GM23248 (cell line): ENCODE results near the gene CCDC150. TPM values are rescaled to one million over a fixed set of nuclear protein-coding genes. Genes with fewer than 3 reads are reported as not detected.

ENCODE experiments used
- DNase-seq: peaks from one replicate; pipeline ENCODE4 v3.0.0-alpha.2; 2015
- H2AFZ ChIP-seq: fragments of 200-600 bp; sonication (generic); 2 replicates; pipeline ENCODE4 v1.6.1; 2016; ENCODE audit warnings: antibody characterized with exemption
- H3F3A ChIP-seq: fragments of 200-600 bp; sonication (generic); 2 replicates; pipeline ENCODE4 v1.6.1; 2016; ENCODE audit warnings: mild to moderate bottlenecking, antibody characterized with exemption, mixed run types; ENCODE audit not compliant: insufficient read depth
- H3K27ac ChIP-seq: fragments of 200-600 bp; sonication (generic); 2 replicates; pipeline ENCODE4 v1.5.1; 2016; ENCODE audit warnings: mild to moderate bottlenecking
- H3K27me3 ChIP-seq: fragments of 200-600 bp; sonication (generic); replicated peaks from 2 replicates; pipeline ENCODE4 v1.6.1; 2016; ENCODE audit warnings: mild to moderate bottlenecking; ENCODE audit not compliant: insufficient read depth
- H3K36me3 ChIP-seq: fragments of 200-600 bp; sonication (generic); 2 replicates; pipeline ENCODE4 v1.6.1; 2016; ENCODE audit warnings: low read depth, mild to moderate bottlenecking
- H3K4me1 ChIP-seq: fragments of 200-600 bp; sonication (generic); 2 replicates; pipeline ENCODE4 v1.6.1; 2016; ENCODE audit warnings: mild to moderate bottlenecking; ENCODE audit not compliant: insufficient read depth
- H3K4me2 ChIP-seq: fragments of 200-600 bp; sonication (generic); one replicate; pipeline ENCODE4 v1.6.1; 2016; ENCODE audit warnings: mild to moderate bottlenecking; ENCODE audit not compliant: unreplicated experiment
- H3K4me3 ChIP-seq: fragments of 200-600 bp; sonication (generic); 2 replicates; pipeline ENCODE4 v1.5.1; 2016; ENCODE audit warnings: mild to moderate bottlenecking
- H3K79me2 ChIP-seq: fragments of 200-600 bp; sonication (generic); 2 replicates; pipeline ENCODE4 v1.6.1; 2016; ENCODE audit warnings: mild to moderate bottlenecking; ENCODE audit not compliant: insufficient read depth
- H3K9ac ChIP-seq: fragments of 200-600 bp; sonication (generic); 2 replicates; pipeline ENCODE4 v1.6.1; 2016; ENCODE audit warnings: mild to moderate bottlenecking
- H3K9me2 ChIP-seq: fragments of 200-600 bp; sonication (generic); 2 replicates; pipeline ENCODE4 v1.6.1; 2016; ENCODE audit warnings: mixed run types, mild to moderate bottlenecking, moderate library complexity; ENCODE audit not compliant: insufficient read depth
- H3K9me3 ChIP-seq: fragments of 200-600 bp; sonication (generic); one replicate; pipeline ENCODE4 v1.6.1; 2017; ENCODE audit warnings: low read depth
- H4K20me1 ChIP-seq: fragments of 200-600 bp; sonication (generic); 2 replicates; pipeline ENCODE4 v1.6.0; 2016; ENCODE audit not compliant: insufficient read depth
- EZH2 ChIP-seq: fragments of 200-600 bp; sonication (generic); IDR thresholded peaks from 2 replicates; pipeline ENCODE4 v1.6.1; 2018; ENCODE audit warnings: antibody characterized with exemption, mild to moderate bottlenecking; ENCODE audit not compliant: insufficient read depth, poor library complexity, severe bottlenecking
- EZH2phosphoT487 ChIP-seq: fragments of 200-600 bp; sonication (generic); IDR thresholded peaks from 2 replicates; pipeline ENCODE4 v1.6.1; 2018; ENCODE audit warnings: antibody characterized with exemption, moderate library complexity, mild to moderate bottlenecking, low read depth; ENCODE audit not compliant: insufficient read depth
- WGBS, 2 experiments: methylation state at CpG; one replicate each; pipeline ENCODE4 v1.1.6; 2015 to 2017; ENCODE audit warnings: low lambda C conversion rate in 2 of 2, low coverage in 1 of 2; ENCODE audit errors: missing lambda C conversion rate in 2 of 2; 5-methylcytosine and 5-hydroxymethylcytosine counted together
- in situ Hi-C: fragments of 300-500 bp; cut with MboI; formaldehyde crosslinking; loops from 2 replicates; pipeline ENCODE4 v1.15.0; 2020
- polyA plus RNA-seq: library from polyadenylated mRNA; unstranded; fragments of >200 nt; fragmentation: Nextera tagmentation; extraction: Ambion mirVana; gene quantifications from 2 replicates; pipeline ENCODE4 v1.2.1, GENCODE V29; 2016
- total RNA-seq: library from RNA; depleted of rRNA; stranded (reverse); fragments of >200 nt; shearing (Covaris generic); gene quantifications from 2 replicates; pipeline ENCODE4 v1.2.3, GENCODE V29; 2014

CCDC150 gene
- total and polyA plus RNA-seq, 2 experiments from 2014 or later: 0.65 to 2.1 TPM

DNA sequence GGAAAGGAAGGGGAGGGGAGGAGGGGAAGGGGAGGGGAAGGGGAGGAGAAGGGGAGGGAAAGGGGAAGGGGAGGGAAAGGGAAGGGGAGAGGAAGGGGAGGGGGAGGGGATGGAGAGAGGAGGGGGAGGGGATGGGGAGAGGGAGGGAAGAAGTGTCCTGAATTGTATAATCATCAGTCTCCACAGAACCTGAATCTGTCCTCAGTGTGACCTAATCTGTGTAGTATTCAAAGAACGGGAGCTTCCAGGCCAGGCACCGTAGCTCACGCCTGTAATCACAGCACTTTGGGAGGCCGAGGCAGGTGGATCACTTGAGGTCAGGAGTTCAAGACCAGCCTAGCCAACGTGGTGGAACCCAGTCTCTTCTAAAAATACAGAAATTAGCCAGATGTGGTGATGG is 41.1 kb upstream of the CCDC150 start:
- WGBS, 2 experiments: 96 to 97% methylated on average over 5 of the region's 5 CpGs

DNA sequence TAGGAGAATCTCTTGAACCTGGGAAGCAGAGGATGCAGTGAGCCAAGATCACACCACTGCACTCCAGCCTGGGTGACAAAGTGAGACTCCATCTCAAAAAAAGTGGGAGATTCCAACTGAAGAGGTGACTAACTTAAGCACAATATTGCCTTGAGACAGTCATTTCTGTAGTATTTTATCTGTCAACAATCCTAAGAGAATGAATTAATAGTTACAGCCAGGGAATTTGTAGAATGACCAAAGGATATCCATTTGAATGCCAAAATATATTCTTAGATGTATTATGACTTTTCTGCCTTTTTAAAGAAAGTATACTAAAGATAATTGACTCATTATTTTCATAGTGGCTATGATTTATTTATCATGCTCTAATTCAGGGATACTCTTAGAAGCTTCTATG is 40.7 kb upstream of the CCDC150 start:
- Histone ChIP-seq H3K9me2 (no peaks in the 10 kb centered on the region), H3K27me3 (no peaks in the 10 kb centered on the region), H3F3A (peaks cover 26% of the 10 kb centered on the region), H3K27ac (peak overlapping the region; percentile 32; the same call in 1 of the 2 replicates), H3K9me3 (no peaks in the 10 kb centered on the region), H3K4me3 (no peak overlapping the region), H3K79me2 (no peaks in the 10 kb centered on the region), H3K36me3 (no peaks in the 10 kb centered on the region), H3K4me2 (no peak overlapping the region), H2AFZ (no peak overlapping the region), H3K9ac (no peak overlapping the region), H3K4me1 (peaks cover 18% of the 10 kb centered on the region), H4K20me1 (no peaks in the 10 kb centered on the region)
- DNase-seq: peak; percentile 60
- TF ChIP-seq EZH2 (no peak), EZH2phosphoT487 (no peak)
- in situ Hi-C loops: no loop called here

More for the DNA sequence above, 41.1 kb upstream of the CCDC150 start:
- Histone ChIP-seq H4K20me1 (no peaks in the 10 kb centered on the region), H3K9me2 (no peaks in the 10 kb centered on the region), H3K4me2 (no peak overlapping the region), H3K27me3 (no peaks in the 10 kb centered on the region), H3F3A (peaks cover 26% of the 10 kb centered on the region), H3K4me1 (peaks cover 18% of the 10 kb centered on the region), H3K79me2 (no peaks in the 10 kb centered on the region), H3K9me3 (no peaks in the 10 kb centered on the region), H3K36me3 (no peaks in the 10 kb centered on the region), H2AFZ (no peak overlapping the region), H3K27ac (peak overlapping the region; percentile 32; the same call in 1 of the 2 replicates), H3K9ac (no peak overlapping the region), H3K4me3 (no peak overlapping the region)
- in situ Hi-C loops: no loop called here
- no peak for TF ChIP-seq EZH2
- no peak for TF ChIP-seq EZH2phosphoT487
- DNase-seq: no peak

DNA sequence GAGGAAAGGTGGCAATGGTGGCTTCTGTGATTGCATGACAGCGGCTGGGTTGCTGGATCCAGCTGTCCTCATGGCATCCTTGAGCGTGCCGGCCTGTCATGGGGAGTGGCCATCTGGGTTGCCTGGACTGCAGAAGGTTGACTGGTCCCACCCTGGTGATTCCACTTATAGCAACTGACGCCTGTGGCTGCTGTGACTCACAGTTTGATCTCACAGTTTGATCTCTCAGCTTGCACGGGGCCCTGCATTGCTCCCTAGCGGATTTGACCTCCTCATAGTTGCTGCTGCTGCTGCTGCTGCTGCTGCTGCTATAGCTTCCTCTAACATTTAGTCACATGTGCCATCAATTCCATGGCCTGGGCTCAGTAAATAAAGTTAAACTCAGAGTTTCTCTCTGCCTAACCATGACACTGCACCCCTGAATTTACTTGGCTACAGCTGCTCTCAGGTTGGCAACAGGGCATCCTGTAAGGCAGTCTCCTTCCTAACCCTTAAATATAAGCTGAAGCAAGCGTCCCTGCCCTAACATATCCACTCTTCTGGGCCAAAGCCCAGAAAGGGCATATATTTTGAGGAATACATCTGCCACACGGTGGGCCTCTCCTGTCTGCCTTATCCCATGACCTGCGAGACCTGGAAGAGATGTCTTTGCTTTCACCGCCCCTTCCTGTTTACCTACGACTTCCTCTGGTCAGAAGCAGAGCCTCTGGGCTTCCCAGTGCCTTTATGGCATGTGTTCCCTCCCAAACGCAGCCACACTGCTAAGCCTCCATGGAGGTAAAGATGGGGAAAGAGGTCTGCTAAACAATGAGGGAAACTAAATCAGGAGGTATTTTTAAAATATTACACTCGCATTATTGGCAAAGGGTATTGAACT is 37.8 kb upstream of the CCDC150 start:
- 31% methylated on average over 13 of the region's 13 CpGs for WGBS, 2 experiments
- H3K4me1 ChIP-seq: peaks cover 21% of the 10 kb centered on the region
- no peaks in the 10 kb centered on the region for H3K9me3 ChIP-seq
- H2AFZ ChIP-seq: peak overlapping the region; percentile 73
- peak; percentile 100 for DNase-seq
- no peaks in the 10 kb centered on the region for H3K36me3 ChIP-seq
- H3K27me3 ChIP-seq: no peaks in the 10 kb centered on the region
- no peak for TF ChIP-seq EZH2
- TF ChIP-seq EZH2phosphoT487: no peak
- peak overlapping the region; percentile 63 for H3K4me2 ChIP-seq
- H3K9me2 ChIP-seq: no peaks in the 10 kb centered on the region
- no peaks in the 10 kb centered on the region for H3K79me2 ChIP-seq
- in situ Hi-C loops: no loop called here
- no peaks in the 10 kb centered on the region for H4K20me1 ChIP-seq
- H3F3A ChIP-seq: peaks cover 26% of the 10 kb centered on the region
- H3K27ac ChIP-seq: peak overlapping the region; percentile 96
- peak overlapping the region; percentile 80 for H3K9ac ChIP-seq
- H3K4me3 ChIP-seq: no peak overlapping the region

DNA sequence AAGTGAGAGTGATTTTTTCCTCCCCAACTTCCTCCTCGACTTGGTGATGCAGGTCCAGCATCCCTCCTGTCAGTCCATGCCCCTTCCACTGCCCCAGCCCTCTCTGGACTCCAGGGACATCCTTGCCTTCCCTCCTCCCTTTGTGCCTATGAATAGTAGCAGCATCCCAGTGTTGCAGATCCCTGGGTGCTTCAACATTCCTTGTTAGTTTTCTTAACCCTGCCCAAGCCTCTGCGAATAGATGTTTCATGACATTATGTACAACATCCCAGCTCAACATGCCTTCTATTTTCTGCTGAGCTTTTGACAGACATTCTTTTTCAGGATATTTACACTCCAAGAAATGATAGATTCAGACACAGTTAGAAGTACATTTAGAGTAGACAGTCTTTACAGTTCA is 35.3 kb upstream of the CCDC150 start:
- peaks cover 22% of the 10 kb centered on the region for H3F3A ChIP-seq
- TF ChIP-seq EZH2phosphoT487 (no peak), EZH2 (no peak)
- H3K36me3 ChIP-seq: no peaks in the 10 kb centered on the region
- no peak overlapping the region for H3K4me3 ChIP-seq
- H3K4me1 ChIP-seq: peaks cover 39% of the 10 kb centered on the region
- in situ Hi-C loops: no loop called here
- H3K9me3 ChIP-seq: no peaks in the 10 kb centered on the region
- no peaks in the 10 kb centered on the region for H3K27me3 ChIP-seq
- no peak overlapping the region for H2AFZ ChIP-seq
- no peak overlapping the region for H3K9ac ChIP-seq
- 95 to 100% methylated on average over 2 of the region's 2 CpGs for WGBS, 2 experiments
- H4K20me1 ChIP-seq: no peaks in the 10 kb centered on the region
- H3K9me2 ChIP-seq: no peaks in the 10 kb centered on the region
- no peak for DNase-seq
- no peak overlapping the region for H3K4me2 ChIP-seq
- H3K79me2 ChIP-seq: no peaks in the 10 kb centered on the region
- no peak overlapping the region for H3K27ac ChIP-seq
